Measurements from ENCODE around the gene SPOCK3.

The SPOCK3 gene

DNA sequence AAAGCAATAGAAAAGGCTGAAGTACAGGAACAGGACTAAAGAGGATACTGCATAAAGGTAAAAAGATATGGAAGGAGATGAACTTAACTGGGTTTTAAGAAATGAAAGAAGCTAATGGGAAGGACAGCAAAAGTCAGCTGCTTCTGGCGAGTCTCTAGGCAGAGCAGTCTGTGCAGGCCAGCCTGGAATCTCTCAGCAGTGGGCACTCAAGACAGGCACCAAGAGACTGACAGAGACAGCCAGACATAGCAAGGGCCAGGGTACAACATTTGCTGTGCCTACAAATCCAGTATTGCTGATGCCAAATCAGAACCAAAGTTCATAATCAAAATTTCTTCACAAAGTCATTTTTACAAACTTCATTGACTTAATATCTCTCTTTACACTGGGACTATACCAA lies 62.4 kb downstream of the SPOCK3 start:
- no peak for DNase-seq

DNA sequence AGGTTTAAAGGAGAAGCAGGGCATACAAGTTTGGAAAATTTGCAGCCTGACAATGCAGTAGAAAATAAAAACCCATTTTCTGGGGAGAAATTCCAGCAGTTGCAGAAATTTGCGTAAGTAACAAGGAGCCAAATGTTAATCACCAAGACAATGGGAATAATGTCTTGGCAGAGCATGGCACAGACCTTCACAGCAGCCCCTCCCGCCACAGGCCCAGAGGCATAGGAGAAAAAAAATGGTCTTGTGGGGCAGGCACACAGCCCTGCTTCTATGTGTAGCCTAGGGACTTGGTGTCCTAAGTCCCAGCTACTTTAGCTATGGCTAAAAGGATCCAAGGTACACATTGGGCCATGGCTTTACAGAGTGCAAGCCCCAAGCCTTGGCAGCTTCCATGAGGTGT lies 65.7 kb downstream of the SPOCK3 start:
- no peak for DNase-seq

- DNase-seq: no peak
These were observed 83.7 kb downstream of the SPOCK3 start for GRCh38 chr4:167150587-167150986.

GRCh38 chr4:167144605-167145004 lies 89.7 kb downstream of the SPOCK3 start:
- no peak for DNase-seq

- DNase-seq: no peak
These were observed 91.3 kb downstream of the SPOCK3 start for GRCh38 chr4:167143018-167143417.

DNA sequence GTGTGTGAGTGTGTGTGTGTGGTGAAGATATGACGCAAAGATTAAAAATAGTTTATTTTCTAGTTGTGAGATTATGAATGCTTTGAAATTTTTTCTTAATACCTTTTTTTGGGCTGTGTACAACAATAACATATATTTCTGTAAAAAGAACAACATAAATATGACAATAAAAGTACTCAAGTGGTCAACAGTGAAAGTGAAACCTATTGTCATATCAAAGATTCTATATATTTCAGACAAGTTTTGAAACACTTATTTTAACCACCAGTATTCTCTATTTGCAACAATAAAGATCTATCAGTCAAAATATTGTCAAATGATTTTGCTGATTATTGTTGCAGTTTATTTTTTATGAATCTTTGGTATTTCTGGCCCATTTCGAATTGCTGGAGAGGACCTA lies 98.0 kb downstream of the SPOCK3 start:
- DNase-seq: no peak

DNA sequence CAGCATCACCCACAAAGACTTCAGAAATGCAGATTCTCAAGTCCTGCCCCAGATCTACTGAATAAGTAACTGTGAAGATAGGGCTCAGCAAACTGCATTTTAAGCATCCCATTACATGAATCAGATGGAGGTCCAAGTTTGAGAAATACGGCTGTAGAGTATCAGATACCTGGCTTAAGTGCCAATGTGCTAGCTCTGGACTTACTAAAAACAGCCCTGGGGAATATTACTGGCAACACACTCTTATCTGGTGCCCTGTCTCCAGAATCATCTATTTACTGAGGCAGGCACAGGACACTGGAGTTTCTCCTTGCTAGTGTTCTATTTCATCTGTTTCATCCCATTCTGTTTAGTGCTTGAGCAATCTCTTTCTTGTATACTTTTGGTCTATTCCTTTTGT lies 105.1 kb downstream of the SPOCK3 start:
- DNase-seq: no peak

- DNase-seq: no peak
These were observed 114.9 kb downstream of the SPOCK3 start for GRCh38 chr4:167119392-167119791.

- no peak for DNase-seq
These were observed 117.0 kb downstream of the SPOCK3 start for GRCh38 chr4:167117273-167117672.

DNA sequence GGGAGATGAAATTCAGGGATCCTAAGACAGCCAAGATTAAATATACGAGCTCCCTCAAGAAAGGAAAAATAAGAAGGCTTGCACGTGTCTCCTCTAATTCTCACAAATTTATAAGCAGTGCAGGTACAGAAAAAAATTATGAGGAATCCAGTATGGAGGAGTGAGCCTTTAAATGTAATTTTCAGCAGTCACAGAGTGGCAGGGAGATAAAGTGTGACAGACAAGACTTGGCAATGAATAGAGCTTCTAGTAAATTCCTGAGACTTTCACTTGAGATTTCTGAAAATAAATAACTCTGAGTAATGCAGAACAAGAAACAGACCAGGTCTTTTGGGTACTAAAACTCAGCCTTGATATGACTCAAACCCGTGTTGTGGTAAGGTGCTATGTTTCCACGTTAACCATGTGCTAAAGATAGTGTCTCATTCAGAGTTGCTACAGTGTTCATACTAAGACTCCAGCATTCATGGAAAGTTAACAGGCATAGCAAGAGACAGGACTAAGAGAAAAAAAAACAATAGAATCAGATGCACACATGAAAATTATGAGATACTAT lies 119.8 kb downstream of the SPOCK3 start:
- DNase-seq: no peak

- DNase-seq: no peak
These were observed 122.7 kb downstream of the SPOCK3 start for GRCh38 chr4:167111622-167112021.

GRCh38 chr4:167111092-167111491 lies 123.2 kb downstream of the SPOCK3 start:
- no peak for DNase-seq

GRCh38 chr4:167109859-167110258 lies 124.4 kb downstream of the SPOCK3 start:
- DNase-seq: no peak

GRCh38 chr4:167105857-167106256 lies 128.4 kb downstream of the SPOCK3 start:
- no peak for DNase-seq

- DNase-seq: no peak
These were observed 131.8 kb downstream of the SPOCK3 start for GRCh38 chr4:167102475-167102874.

- DNase-seq: no peak
These were observed 133.3 kb downstream of the SPOCK3 start for GRCh38 chr4:167101035-167101434.

DNA sequence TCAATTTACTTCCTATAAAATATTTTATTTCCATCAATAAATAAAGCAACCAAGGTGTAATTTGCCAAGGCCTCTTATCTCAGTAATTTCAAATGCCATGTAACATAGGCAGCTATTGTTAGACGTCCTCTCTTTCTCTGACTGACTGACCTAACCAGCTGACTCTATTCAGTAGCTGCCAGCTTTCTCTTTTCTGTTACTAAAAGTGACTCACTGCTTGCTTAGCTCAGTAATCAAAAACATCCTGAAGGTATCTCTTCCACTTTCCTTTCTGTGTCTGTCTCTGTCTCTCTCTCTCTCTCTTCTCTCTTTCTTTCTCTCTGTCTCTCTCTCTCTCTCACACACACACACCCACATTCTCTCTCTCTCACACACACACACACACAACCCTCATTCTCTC lies 134.2 kb downstream of the SPOCK3 start:
- no peak for DNase-seq

- no peak for DNase-seq
These were observed 146.2 kb downstream of the SPOCK3 start for GRCh38 chr4:167088115-167088514.

- no peak for DNase-seq
These were observed 150.0 kb downstream of the SPOCK3 start for GRCh38 chr4:167084321-167084720.

DNA sequence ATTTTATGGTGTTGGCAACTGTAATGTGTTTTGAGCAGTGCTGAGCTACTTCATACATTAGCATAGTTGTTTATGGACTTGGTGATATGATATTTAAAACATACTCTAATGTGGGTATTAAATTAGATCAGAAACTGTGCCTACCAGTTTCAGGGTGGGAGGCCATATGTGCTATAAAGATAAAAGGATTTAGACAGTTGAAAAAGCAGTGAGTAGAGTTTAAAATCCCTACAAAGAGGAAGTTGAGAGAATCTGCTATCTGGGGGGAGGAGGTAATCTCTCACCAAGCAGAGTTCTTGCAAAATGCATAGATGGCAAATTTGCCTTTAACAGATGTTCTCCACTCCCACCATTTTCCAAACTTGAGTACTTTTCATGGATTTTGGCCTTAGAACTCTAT lies 154.5 kb downstream of the SPOCK3 start:
- DNase-seq: no peak

- no peak for DNase-seq
These were observed 181.6 kb downstream of the SPOCK3 start for GRCh38 chr4:167052631-167053091.

GRCh38 chr4:167049257-167049656 lies 185.0 kb downstream of the SPOCK3 start:
- no peak for DNase-seq

GRCh38 chr4:167041524-167041923 lies 192.8 kb downstream of the SPOCK3 start:
- no peak for DNase-seq

DNA sequence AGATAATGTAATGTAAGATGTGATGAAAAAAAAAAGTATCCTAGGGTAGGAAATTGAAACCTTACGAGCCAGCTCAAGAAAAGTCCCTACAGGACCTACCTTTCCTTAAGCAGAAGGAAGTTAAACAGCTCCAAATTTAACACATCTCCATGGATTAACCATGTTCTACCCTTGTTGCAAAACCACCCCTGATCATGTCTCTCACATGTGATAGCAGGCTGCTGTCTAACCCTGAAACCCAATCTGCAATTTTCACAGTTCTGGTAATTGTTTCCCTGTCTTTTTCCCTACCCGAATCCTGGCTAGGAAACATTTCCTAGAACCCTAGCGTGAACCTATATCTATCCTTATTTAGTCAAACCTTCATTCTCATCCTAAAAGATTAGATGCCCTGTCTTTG lies 198.9 kb downstream of the SPOCK3 start:
- DNase-seq: no peak

DNA sequence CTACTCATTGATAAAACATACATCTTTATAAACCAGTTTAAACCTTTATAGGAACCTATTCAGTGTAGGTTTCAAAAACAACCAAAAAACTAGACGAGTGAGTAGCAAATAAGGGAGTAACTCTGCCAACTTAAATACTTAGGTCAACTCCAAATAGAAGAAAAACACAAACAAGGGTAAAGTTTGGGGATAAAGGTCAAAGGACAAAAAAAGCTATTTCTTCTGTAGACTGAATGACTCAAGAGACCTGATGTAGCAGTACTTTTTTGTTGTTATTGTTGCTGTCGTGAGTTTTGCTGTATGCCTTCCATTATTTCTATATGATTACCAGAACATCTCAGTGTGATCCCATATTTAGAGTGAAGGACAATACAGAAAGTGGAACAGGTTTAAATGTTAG lies 199.3 kb downstream of the SPOCK3 start:
- DNase-seq: no peak

- DNase-seq: no peak
These were observed 201.4 kb downstream of the SPOCK3 start for GRCh38 chr4:167032871-167033270.
